Endothelial cell of umbilical vein (primary cell): ENCODE measurements around the gene ELF4. TPM values are rescaled to one million over a fixed set of nuclear protein-coding genes. Genes with fewer than 3 reads are reported as not detected.

Experiments used
- BruUV-seq: library from RNA; stranded (reverse); fragments of 400-500 nt; replicated peaks from 2 replicates; lab custom pipeline; 2021; lab: Mats Ljungman, UMichigan
- CTCF ChIA-PET: fragments of 300-600, 350-600 bp; sonication (Branson Sonifier 250); formaldehyde crosslinking; loops from one replicate; lab custom pipeline; 2021; ENCODE audit warnings: antibody characterized with exemption, inconsistent platforms; lab: Charles Lee
- POLR2A ChIA-PET: fragments of 300-600, 350-600 bp; sonication (Branson Sonifier 250); formaldehyde crosslinking; loops from one replicate; lab custom pipeline; 2021; ENCODE audit warnings: antibody characterized with exemption, inconsistent platforms; lab: Charles Lee
- DNase-seq: peaks from one replicate; pipeline ENCODE4 v3.0.0-alpha.2; 2011; ENCODE audit warnings: low read depth, low spot score
- FAIRE-seq: peaks from 2 replicates; lab custom pipeline; 2011; peaks lifted over from hg19 to GRCh38; lab: Jason Lieb, UNC
- H2AFZ ChIP-seq: 2 replicates; pipeline ENCODE4 v1.6.0; 2012; ENCODE audit warnings: low read depth, low read length, control low read depth, inconsistent platforms
- H3K27ac ChIP-seq: 2 replicates; pipeline ENCODE4 v1.5.1; 2011; ENCODE audit warnings: low read depth, mild to moderate bottlenecking, control low read depth, low read length, moderate library complexity; ENCODE audit not compliant: insufficient read depth
- H3K27me3 ChIP-seq, 2 experiments: 2 replicates each; pipeline versions ENCODE4 v1.6.0 to v1.6.1; 2011; ENCODE audit warnings: low read length in 2 of 2, mixed read lengths in 1 of 2; ENCODE audit not compliant: control insufficient read depth in 2 of 2, insufficient read depth in 2 of 2
- H3K36me3 ChIP-seq, 2 experiments: 2 replicates in 1 of 2; 3 replicates in 1 of 2; pipeline ENCODE4 v1.5.1; 2011; ENCODE audit warnings: low read length in 2 of 2, mild to moderate bottlenecking in 1 of 2, moderate library complexity in 1 of 2; ENCODE audit not compliant: control insufficient read depth in 2 of 2, insufficient read depth in 2 of 2; ENCODE audit errors: extremely low read depth in 1 of 2
- H3K4me1 ChIP-seq: 3 replicates; pipeline ENCODE4 v1.5.1; 2011; ENCODE audit warnings: mild to moderate bottlenecking, low read length; ENCODE audit not compliant: control insufficient read depth, insufficient read depth; ENCODE audit errors: extremely low read depth
- H3K4me2 ChIP-seq: 2 replicates; pipeline ENCODE4 v1.6.1; 2011; ENCODE audit warnings: low read length, control low read depth, mixed read lengths; ENCODE audit not compliant: insufficient read depth
- H3K4me3 ChIP-seq, 3 experiments: fragments of 200-600 bp in 1 of 3; sonication (generic), shearing (Covaris generic) in 1 of 3; replicated peaks in 1 of 3; 2 replicates each; pipeline ENCODE4 v1.5.1; 2011 to 2016; ENCODE audit warnings: control low read depth in 3 of 3, low read length in 3 of 3, mild to moderate bottlenecking in 2 of 3, inconsistent platforms in 1 of 3, low read depth in 1 of 3, moderate library complexity in 1 of 3; ENCODE audit not compliant: insufficient read depth in 1 of 3
- H3K79me2 ChIP-seq: 2 replicates; pipeline ENCODE4 v1.6.0; 2012; ENCODE audit warnings: low read length, inconsistent platforms; ENCODE audit not compliant: control insufficient read depth, insufficient read depth
- H3K9ac ChIP-seq: replicated peaks from 2 replicates; pipeline ENCODE3; 2011; ENCODE audit warnings: low read length, control low read depth; ENCODE audit not compliant: insufficient read depth; ENCODE audit errors: extremely low read depth
- H3K9me1 ChIP-seq: replicated peaks from 3 replicates; pipeline ENCODE4 v1.6.0; 2011; ENCODE audit warnings: mild to moderate bottlenecking, low read length; ENCODE audit not compliant: control insufficient read depth, insufficient read depth; ENCODE audit errors: extremely low read depth
- H3K9me3 ChIP-seq: replicated peaks from 2 replicates; pipeline ENCODE4 v1.5.1; 2012; ENCODE audit warnings: low read length, inconsistent platforms; ENCODE audit not compliant: control insufficient read depth, insufficient read depth
- H4K20me1 ChIP-seq: replicated peaks from 2 replicates; pipeline ENCODE3; 2011; ENCODE audit warnings: mild to moderate bottlenecking, low read length; ENCODE audit not compliant: control insufficient read depth, insufficient read depth; ENCODE audit errors: extremely low read depth
- CTCF ChIP-seq, 2 donors: IDR thresholded peaks; 1 replicate in 1 of 2; 2 replicates in 1 of 2; pipeline ENCODE4 v1.5.1; 2011; ENCODE audit warnings: low read length in 2 of 2, mild to moderate bottlenecking in 2 of 2, moderate library complexity in 2 of 2, control low read depth in 1 of 2, inconsistent platforms in 1 of 2, low read depth in 1 of 2; ENCODE audit not compliant: insufficient read depth in 1 of 2; ENCODE audit errors: extremely low read depth in 1 of 2
- EZH2 ChIP-seq: IDR thresholded peaks from 2 replicates; pipeline ENCODE4 v1.6.1; 2012; ENCODE audit warnings: borderline replicate concordance, low read depth, mild to moderate bottlenecking, moderate library complexity, low read length, inconsistent platforms; ENCODE audit not compliant: severe bottlenecking
- FOS ChIP-seq: IDR thresholded peaks from 2 replicates; pipeline ENCODE4 v1.6.1; 2011; ENCODE audit warnings: mild to moderate bottlenecking, low read length, moderate library complexity, borderline replicate concordance; ENCODE audit not compliant: insufficient read depth
- GATA2 ChIP-seq: IDR thresholded peaks from 2 replicates; pipeline ENCODE4 v1.7.0; 2011; ENCODE audit warnings: low read depth, mild to moderate bottlenecking, moderate library complexity, mixed read lengths, low read length; ENCODE audit not compliant: insufficient read length, insufficient read depth
- JUN ChIP-seq: IDR thresholded peaks from 2 replicates; pipeline ENCODE4 v1.6.1; 2011; ENCODE audit warnings: borderline replicate concordance, low read depth; ENCODE audit not compliant: insufficient read length, insufficient read depth
- MAX ChIP-seq: IDR thresholded peaks from 2 replicates; pipeline ENCODE4 v1.6.1; 2011; ENCODE audit not compliant: insufficient read depth, insufficient read length
- POLR2A ChIP-seq: IDR thresholded peaks from 2 replicates; pipeline ENCODE4 v1.6.1; 2012; ENCODE audit warnings: low read depth, mild to moderate bottlenecking, control low read depth, low read length
- POLR2AphosphoS5 ChIP-seq: IDR thresholded peaks from 2 replicates; pipeline ENCODE4 v1.6.1; 2012; ENCODE audit warnings: low read depth, mild to moderate bottlenecking, control low read depth, low read length, moderate library complexity; ENCODE audit not compliant: insufficient read depth
- dilution Hi-C: fragments of 300-500 bp; cut with MboI; formaldehyde crosslinking; loops from one replicate; pipeline ENCODE4 v1.15.0; 2019; ENCODE audit warnings: low sequenced_read_pairs; ENCODE audit not compliant: extremely low pct_ligation_motif_present
- intact Hi-C: fragments of 100-400 bp; cut with micrococcal nuclease; formaldehyde crosslinking; loops from one replicate; pipeline ENCODE4 v1.10.0; 2022
- polyA plus RNA-seq, 4 experiments: library from polyadenylated mRNA; depleted of rRNA in 3 of 4; stranded (reverse) in 3 of 4; unstranded in 1 of 4; fragments of >200 nt; gene quantifications; 2 replicates each; pipeline versions ENCODE4 v1.2.1 to v1.2.3, GENCODE V29; 2011 to 2012; ENCODE audit warnings: missing spikeins in 1 of 4
- total RNA-seq: library from RNA; stranded (reverse); gene quantifications from 2 replicates; pipeline ENCODE4 v1.2.3, GENCODE V29; 2021

The ELF4 gene
- total and polyA plus RNA-seq, 2 donors (not counting 3 experiments of a cell fraction or from before 2014, with no cell fraction given) = 31.9 to 33.4 TPM

GRCh38 chrX:130084631-130085237 is 25.6 kb downstream of the ELF4 start:
- H3K9me3 ChIP-seq = no peaks in the 10 kb centered on the region
- H3K9me1 ChIP-seq = no peaks in the 10 kb centered on the region
- ChIA-PET CTCF (interaction anchor here (1.3 to 2.5 kb wide), 4 partner anchors 11 to 46 kb away, joined by 3 to 24 read pairs (median 5); no protein-coding TSS in a partner anchor), POLR2A (interaction anchor here (1.0 to 1.5 kb wide), 2 partner anchors 21 to 25 kb away, joined by 3 to 5 read pairs; no protein-coding TSS in a partner anchor)
- no peak overlapping the region for H2AFZ ChIP-seq
- peaks cover 42% of the 10 kb centered on the region for H3K4me1 ChIP-seq
- peaks cover 43% of the 10 kb centered on the region for H3K79me2 ChIP-seq
- peaks cover 0 to 3% of the 10 kb centered on the region in 2 experiments for H3K36me3 ChIP-seq
- H3K27me3 ChIP-seq = no peaks in the 10 kb centered on the region
- peak overlapping the region; percentile 94 for H3K27ac ChIP-seq
- no peak overlapping the region for H3K4me3 ChIP-seq
- TF ChIP-seq POLR2A = no peak
- TF ChIP-seq CTCF (IDR thresholded peaks at IDR 0.05; ENCODE audit: extremely low read depth in 1 of 2, insufficient read depth in 1 of 2, low read depth in 1 of 2, low read length in 2 of 2) = no peak
- no peak for TF ChIP-seq JUN
- no peak for TF ChIP-seq EZH2
- TF ChIP-seq FOS = no peak
- TF ChIP-seq POLR2AphosphoS5 = no peak
- no peak for TF ChIP-seq MAX
- no peak for TF ChIP-seq GATA2
- peak overlapping the region; percentile 50 for H3K9ac ChIP-seq
- H3K4me2 ChIP-seq = peak overlapping the region; percentile 34
- intact Hi-C loops (loop anchor here (1.0 to 2.0 kb wide), 3 partner anchors 13 to 82 kb away; no protein-coding TSS in a partner anchor), dilution Hi-C loops (no loop called here)
- FAIRE-seq (no peak), DNase-seq (no peak)
- BruUV-seq = no TSS peak
- H4K20me1 ChIP-seq = no peaks in the 10 kb centered on the region
